HPDE6-E6E7 (cell line): ENCODE data around the gene ENO3.

Experiments
- DNase-seq: peaks from one replicate; pipeline ENCODE4 v3.0.0; 2011; ENCODE audit warnings: missing footprints; ENCODE audit errors: extremely low spot score

Gene ENO3

GRCh38 chr17:4950075-4950745 is 709 bp upstream of the ENO3 start:
- no peak for DNase-seq

- DNase-seq = no peak
Observed at GRCh38 chr17:4951486-4951885, 567 bp downstream of the ENO3 start.

- no peak for DNase-seq
Observed at GRCh38 chr17:4953451-4953961, 2.6 kb downstream of the ENO3 start.

- DNase-seq = no peak
Observed at GRCh38 chr17:4955091-4955490, 4.2 kb downstream of the ENO3 start.

- no peak for DNase-seq
Observed at GRCh38 chr17:4956493-4957061, 5.7 kb downstream of the ENO3 start.

GRCh38 chr17:4958102-4958501 is 7.2 kb downstream of the ENO3 start:
- DNase-seq = no peak

- DNase-seq = no peak
Observed at GRCh38 chr17:4959261-4959965, 8.5 kb downstream of the ENO3 start.

GRCh38 chr17:4960279-4960922 is 9.5 kb downstream of the ENO3 start:
- DNase-seq = no peak

- DNase-seq = no peak
Observed at GRCh38 chr17:4965311-4965986, 14.5 kb downstream of the ENO3 start.

GRCh38 chr17:4966844-4967538 is 16.1 kb downstream of the ENO3 start:
- peak; percentile 100 for DNase-seq

- peak; percentile 88 for DNase-seq
Observed at GRCh38 chr17:4967539-4968485, 16.9 kb downstream of the ENO3 start, which contains the start of gene SPAG7. Gene SPAG7, minus strand, starts transcription at chr17:4967817. Its CDS starts 13 bp downstream, at chr17:4967804.

GRCh38 chr17:4968486-4969046 is 17.6 kb downstream of the ENO3 start:
- DNase-seq = no peak

- DNase-seq = peak; percentile 29
Observed at GRCh38 chr17:4969047-4969550, 18.2 kb downstream of the ENO3 start.

- DNase-seq = no peak
Observed at GRCh38 chr17:4969551-4970173, 18.7 kb downstream of the ENO3 start.

GRCh38 chr17:4970273-4970672 is 19.4 kb downstream of the ENO3 start:
- DNase-seq = no peak

GRCh38 chr17:4971826-4972225 is 20.9 kb downstream of the ENO3 start:
- no peak for DNase-seq

- DNase-seq = no peak
Observed at GRCh38 chr17:4972322-4972721, 21.4 kb downstream of the ENO3 start.

GRCh38 chr17:4972752-4973151 is 21.8 kb downstream of the ENO3 start:
- no peak for DNase-seq
